Trophoblast cell (in vitro differentiated cells and primary cell): ENCODE measurements around the gene CLIC4.

Experiments
- DNase-seq, 2 donors: peaks; one replicate each; pipeline ENCODE4 v3.0.0-alpha.2; 2016
- H2AFZ ChIP-seq: 2 replicates; pipeline ENCODE4 v1.6.1; 2013; ENCODE audit warnings: low read length, moderate library complexity, mild to moderate bottlenecking; ENCODE audit not compliant: insufficient read depth, poor library complexity
- H2AK5ac ChIP-seq: 2 replicates; pipeline ENCODE4 v1.6.1; 2013; ENCODE audit warnings: mild to moderate bottlenecking, low read length
- H2BK120ac ChIP-seq: 2 replicates; pipeline ENCODE4 v1.6.1; 2013; ENCODE audit warnings: low read length, mild to moderate bottlenecking, moderate library complexity; ENCODE audit not compliant: insufficient read depth, poor library complexity
- H2BK12ac ChIP-seq: 2 replicates; pipeline ENCODE4 v1.6.1; 2013; ENCODE audit warnings: mild to moderate bottlenecking, low read length, moderate library complexity
- H2BK5ac ChIP-seq: 2 replicates; pipeline ENCODE4 v1.6.1; 2013; ENCODE audit warnings: low read length, low read depth, moderate library complexity, mild to moderate bottlenecking; ENCODE audit not compliant: poor library complexity
- H3K14ac ChIP-seq: 2 replicates; pipeline ENCODE4 v1.6.1; 2013; ENCODE audit warnings: mild to moderate bottlenecking, low read length
- H3K18ac ChIP-seq: 2 replicates; pipeline ENCODE4 v1.6.1; 2013; ENCODE audit warnings: mild to moderate bottlenecking, low read length
- H3K23ac ChIP-seq: 2 replicates; pipeline ENCODE4 v1.6.1; 2013; ENCODE audit warnings: low read length
- H3K27ac ChIP-seq: 2 replicates; pipeline ENCODE4 v1.5.1; 2013; ENCODE audit warnings: low read depth, mild to moderate bottlenecking, inconsistent platforms, low read length, moderate library complexity
- H3K27me3 ChIP-seq: 2 replicates; pipeline ENCODE4 v1.6.1; 2013; ENCODE audit warnings: inconsistent platforms, mild to moderate bottlenecking, low read length, moderate library complexity; ENCODE audit not compliant: insufficient read depth
- H3K36me3 ChIP-seq, 2 experiments: 1 replicate in 1 of 2; 2 replicates in 1 of 2; pipeline ENCODE4 v1.6.1; 2013; ENCODE audit warnings: low read length in 2 of 2, mild to moderate bottlenecking in 2 of 2, moderate library complexity in 1 of 2; ENCODE audit not compliant: insufficient read depth in 2 of 2, control insufficient read depth in 1 of 2
- H3K4ac ChIP-seq: 2 replicates; pipeline ENCODE4 v1.6.1; 2013; ENCODE audit warnings: low read depth, mild to moderate bottlenecking, low read length, moderate library complexity
- H3K4me1 ChIP-seq, 2 experiments: 1 replicate in 1 of 2; 2 replicates in 1 of 2; pipeline ENCODE4 v1.6.1; 2013; ENCODE audit warnings: low read length in 2 of 2, mild to moderate bottlenecking in 2 of 2, moderate library complexity in 1 of 2; ENCODE audit not compliant: insufficient read depth in 2 of 2, control insufficient read depth in 1 of 2
- H3K4me2 ChIP-seq: 2 replicates; pipeline ENCODE4 v1.6.1; 2013; ENCODE audit warnings: inconsistent platforms, mild to moderate bottlenecking, low read length, moderate library complexity
- H3K4me3 ChIP-seq: 2 replicates; pipeline ENCODE4 v1.5.1; 2013; ENCODE audit warnings: mild to moderate bottlenecking, low read depth, low read length, inconsistent platforms
- H3K79me1 ChIP-seq: one replicate; pipeline ENCODE4 v1.6.1; 2013; ENCODE audit warnings: low read length
- H3K79me2 ChIP-seq: 2 replicates; pipeline ENCODE4 v1.6.1; 2013; ENCODE audit warnings: low read length, mild to moderate bottlenecking; ENCODE audit not compliant: control insufficient read depth, insufficient read depth, poor library complexity
- H3K9ac ChIP-seq: 2 replicates; pipeline ENCODE4 v1.6.1; 2013; ENCODE audit warnings: mild to moderate bottlenecking, low read length
- H3K9me3 ChIP-seq: 2 replicates; pipeline ENCODE4 v1.6.1; 2013; ENCODE audit warnings: low read depth, mild to moderate bottlenecking, control low read depth, inconsistent platforms, low read length; ENCODE audit not compliant: insufficient read depth
- H4K12ac ChIP-seq: 2 replicates; pipeline ENCODE4 v1.6.1; 2013; ENCODE audit warnings: low read depth, mild to moderate bottlenecking, low read length, moderate library complexity
- H4K8ac ChIP-seq: 2 replicates; pipeline ENCODE4 v1.6.1; 2013; ENCODE audit warnings: low read depth, mild to moderate bottlenecking, low read length, moderate library complexity
- H4K91ac ChIP-seq: one replicate; pipeline ENCODE4 v1.6.1; 2013; ENCODE audit warnings: low read depth, mild to moderate bottlenecking, low read length, moderate library complexity
- WGBS: extraction: QIAGEN DNeasy Blood & Tissue Kit; methylation state at CpG from one replicate; pipeline ENCODE4 v1.1.7; 2013; ENCODE audit warnings: missing lambda C conversion rate; ENCODE audit not compliant: insufficient read length, insufficient coverage; ENCODE audit errors: extremely low coverage; 5-methylcytosine and 5-hydroxymethylcytosine counted together

CLIC4 gene

DNA sequence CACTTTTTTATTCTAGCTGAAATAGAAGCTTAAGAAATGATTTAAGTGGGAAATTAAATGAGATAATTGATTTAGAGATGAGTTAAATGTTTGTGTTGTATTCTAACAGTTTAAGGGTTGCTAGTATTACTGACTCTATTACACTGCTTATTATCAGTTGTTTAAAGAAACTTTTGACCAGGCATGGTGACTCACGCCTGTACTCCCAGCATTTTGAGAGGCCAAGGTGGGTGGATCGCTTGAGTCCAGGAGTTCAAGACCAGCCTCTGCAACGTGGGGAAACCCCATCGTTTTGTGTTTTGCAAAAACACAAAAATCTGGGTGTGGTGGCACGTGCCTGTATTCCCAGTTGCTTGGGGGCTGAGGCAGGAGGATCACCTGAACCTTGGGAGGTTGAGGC, 14.2 kb downstream of the CLIC4 start:
- peak overlapping the region; percentile 99 for H3K4ac ChIP-seq
- H3K36me3 ChIP-seq, result peaks cover 0 to 7% of the 10 kb centered on the region in 2 experiments
- no peak overlapping the region for H3K9ac ChIP-seq
- peaks cover 14% of the 10 kb centered on the region for H3K79me2 ChIP-seq
- no peak overlapping the region for H4K91ac ChIP-seq
- H2BK120ac ChIP-seq, result no peak overlapping the region
- peak overlapping the region; percentile 43 for H4K12ac ChIP-seq
- H3K4me2 ChIP-seq, result no peak overlapping the region
- H3K27me3 ChIP-seq, result no peaks in the 10 kb centered on the region
- DNase-seq, result no peak
- H3K14ac ChIP-seq, result no peak overlapping the region
- peaks cover 2 to 3% of the 10 kb centered on the region in 2 experiments for H3K4me1 ChIP-seq
- H2BK5ac ChIP-seq, result no peak overlapping the region
- H3K4me3 ChIP-seq, result no peak overlapping the region
- WGBS, result no CpG with 5 or more reads among the region's 5 CpGs
- H3K79me1 ChIP-seq, result no peaks in the 10 kb centered on the region
- H2BK12ac ChIP-seq, result no peak overlapping the region
- H3K23ac ChIP-seq, result no peak overlapping the region
- H2AK5ac ChIP-seq, result no peak overlapping the region
- H4K8ac ChIP-seq, result no peak overlapping the region
- no peaks in the 10 kb centered on the region for H3K9me3 ChIP-seq
- peak overlapping the region; percentile 63 for H2AFZ ChIP-seq
- no peak overlapping the region for H3K27ac ChIP-seq
- no peak overlapping the region for H3K18ac ChIP-seq

DNA sequence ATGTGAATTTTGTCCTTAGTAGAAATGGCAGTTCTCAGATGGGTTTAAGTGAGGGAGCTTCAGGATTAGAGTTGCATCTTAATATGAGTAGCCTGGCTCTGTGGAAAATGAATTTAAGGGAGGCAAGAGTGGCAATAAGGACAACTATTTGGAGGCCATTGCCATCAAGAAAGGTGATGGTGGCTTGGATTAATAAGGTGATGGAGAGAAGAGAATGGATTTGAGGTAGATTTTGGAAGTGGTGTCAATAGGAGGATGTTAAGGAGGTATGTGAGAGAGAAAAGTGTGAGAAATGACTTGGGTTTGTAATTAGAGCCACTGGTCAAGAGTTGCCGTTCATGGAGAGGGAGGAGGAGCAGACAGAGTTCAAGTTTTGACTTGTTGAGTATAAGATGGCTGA, 16.3 kb downstream of the CLIC4 start:
- Histone ChIP-seq H3K14ac (no peak overlapping the region), H3K4me3 (no peak overlapping the region), H2BK12ac (no peak overlapping the region), H3K4me2 (no peak overlapping the region), H3K4ac (peak overlapping the region; percentile 93), H2BK5ac (no peak overlapping the region), H2AFZ (no peak overlapping the region), H4K12ac (no peak overlapping the region), H4K91ac (no peak overlapping the region), H3K9ac (no peak overlapping the region), H3K79me1 (no peaks in the 10 kb centered on the region), H3K4me1 (peaks cover 2 to 3% of the 10 kb centered on the region in 2 experiments), H2BK120ac (no peak overlapping the region), H3K27ac (no peak overlapping the region), H2AK5ac (no peak overlapping the region), H3K27me3 (no peaks in the 10 kb centered on the region), H3K9me3 (no peaks in the 10 kb centered on the region), H3K18ac (no peak overlapping the region), H3K36me3 (peaks cover 0 to 7% of the 10 kb centered on the region in 2 experiments), H3K23ac (no peak overlapping the region), H3K79me2 (peaks cover 15% of the 10 kb centered on the region), H4K8ac (no peak overlapping the region)
- no peak for DNase-seq
- WGBS, result no CpG with 5 or more reads among the region's 1 CpG

DNA sequence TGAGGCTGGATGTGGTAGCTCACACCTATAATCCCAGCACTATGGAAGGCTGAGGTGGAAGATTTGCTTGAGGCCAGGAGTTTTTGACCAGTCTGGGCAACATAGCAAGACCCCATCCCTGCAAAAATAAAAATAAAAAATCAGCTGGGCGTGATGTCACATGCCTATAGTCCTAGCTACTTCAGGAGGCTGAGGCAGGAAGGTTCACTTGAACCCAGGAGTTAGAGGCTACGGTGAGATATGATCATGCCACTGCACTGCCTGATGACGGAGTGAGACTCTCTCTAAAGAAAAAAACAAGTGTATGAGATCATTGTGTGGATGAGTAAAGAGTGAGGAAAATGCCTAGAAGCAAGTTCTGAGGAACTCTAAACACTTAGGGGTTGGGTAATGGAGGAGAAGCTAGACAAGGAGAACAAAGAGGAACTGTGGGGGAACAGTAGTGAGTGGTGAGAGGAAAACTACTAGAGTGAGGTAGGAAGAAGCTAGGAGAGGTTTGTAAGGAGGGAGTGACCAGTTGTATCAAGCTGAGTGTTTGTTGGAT, 17.0 kb downstream of the CLIC4 start:
- Histone ChIP-seq H3K18ac (no peak overlapping the region), H3K36me3 (peaks cover 0 to 7% of the 10 kb centered on the region in 2 experiments), H3K9ac (no peak overlapping the region), H4K91ac (no peak overlapping the region), H3K79me2 (peaks cover 15% of the 10 kb centered on the region), H3K27me3 (no peaks in the 10 kb centered on the region), H4K12ac (no peak overlapping the region), H3K27ac (peak overlapping the region; percentile 23), H3K79me1 (no peaks in the 10 kb centered on the region), H3K9me3 (no peaks in the 10 kb centered on the region), H3K4me2 (no peak overlapping the region), H3K4me1 (peaks cover 2 to 3% of the 10 kb centered on the region in 2 experiments), H3K23ac (no peak overlapping the region), H3K4me3 (no peak overlapping the region), H2BK5ac (no peak overlapping the region), H2BK120ac (no peak overlapping the region), H3K14ac (no peak overlapping the region), H2AK5ac (no peak overlapping the region), H4K8ac (no peak overlapping the region), H2BK12ac (no peak overlapping the region), H2AFZ (no peak overlapping the region), H3K4ac (peak overlapping the region; percentile 1)
- peak; percentile 46 to 70 for DNase-seq
- no CpG with 5 or more reads among the region's 3 CpGs for WGBS

DNA sequence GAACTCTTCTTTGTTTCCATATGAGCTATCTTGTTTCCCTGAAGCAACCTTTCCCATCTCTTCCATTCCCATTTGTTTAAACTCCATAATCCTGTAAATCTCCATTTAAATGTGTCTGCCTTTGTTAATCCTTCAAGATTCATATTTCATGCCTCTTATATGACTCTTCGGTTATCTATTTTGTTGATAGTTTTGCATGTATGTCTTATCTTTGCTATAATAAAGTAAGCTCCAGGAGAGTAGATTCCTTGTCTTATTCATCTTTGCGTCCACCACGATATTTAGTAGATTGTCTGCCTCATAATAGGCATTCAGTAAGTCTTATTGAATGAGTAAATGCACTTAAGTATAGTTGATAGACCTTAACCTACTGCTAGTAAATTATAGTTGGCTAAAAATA, 18.4 kb downstream of the CLIC4 start:
- Histone ChIP-seq H3K27ac (no peak overlapping the region), H4K12ac (no peak overlapping the region), H3K18ac (no peak overlapping the region), H3K23ac (no peak overlapping the region), H3K4me1 (peaks cover 2 to 3% of the 10 kb centered on the region in 2 experiments), H2BK12ac (no peak overlapping the region), H3K9me3 (no peaks in the 10 kb centered on the region), H3K79me2 (peaks cover 14% of the 10 kb centered on the region), H4K8ac (no peak overlapping the region), H2AFZ (no peak overlapping the region), H3K4me2 (no peak overlapping the region), H3K4me3 (no peak overlapping the region), H2BK120ac (no peak overlapping the region), H3K4ac (no peak overlapping the region), H3K36me3 (peaks cover 0 to 8% of the 10 kb centered on the region in 2 experiments), H2AK5ac (no peak overlapping the region), H4K91ac (no peak overlapping the region), H3K14ac (no peak overlapping the region), H3K79me1 (no peaks in the 10 kb centered on the region), H2BK5ac (no peak overlapping the region), H3K27me3 (no peaks in the 10 kb centered on the region), H3K9ac (no peak overlapping the region)
- no CpG with 5 or more reads among the region's 3 CpGs for WGBS
- DNase-seq, result no peak
